Subcutaneous adipose tissue (tissue), 4 donors: Measurements from ENCODE around the gene B3GALT6. TPM values are rescaled to one million over a fixed set of nuclear protein-coding genes. Genes with fewer than 3 reads are reported as not detected.

Experiments used
- total RNA-seq, 4 donors: library from RNA; depleted of rRNA; stranded (reverse); fragments of >200 nt; gene quantifications; one replicate each; pipeline ENCODE4 v1.1.0, GENCODE V29; 2016
- TF ChIP-seq, protein P1 (sequence below): fragments of 450-650 bp; IDR thresholded peaks from one replicate; pipeline ENCODE4 v1.5.1; 2016; ENCODE audit warnings: low read depth, mild to moderate bottlenecking, control low read depth, antibody characterized with exemption, moderate library complexity

B3GALT6 gene
- total RNA-seq, 4 donors from 2014 or later = 7.2 to 13.9 (median 7.8) TPM

DNA sequence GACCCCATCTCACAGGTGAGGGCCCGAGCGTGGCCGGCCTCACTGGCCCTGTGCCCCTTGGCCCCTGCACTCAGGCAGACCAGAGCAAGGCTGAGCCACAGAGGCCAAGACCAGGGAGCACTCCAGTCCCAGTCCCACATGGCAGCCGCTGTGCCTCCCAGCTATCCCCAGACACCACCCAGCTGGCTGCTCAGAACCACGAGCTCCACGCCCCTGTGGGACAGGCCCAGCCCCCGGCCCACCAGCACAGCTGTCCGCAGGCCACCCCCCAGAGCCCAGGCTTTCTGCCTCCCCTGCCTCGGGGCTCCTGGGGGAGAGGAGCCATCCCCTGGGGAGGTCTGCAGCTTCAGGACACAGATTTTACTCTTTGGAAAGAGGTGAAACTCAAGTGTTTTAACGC lies 23.6 kb downstream of the B3GALT6 start:
- TF ChIP-seq, protein P1, sequence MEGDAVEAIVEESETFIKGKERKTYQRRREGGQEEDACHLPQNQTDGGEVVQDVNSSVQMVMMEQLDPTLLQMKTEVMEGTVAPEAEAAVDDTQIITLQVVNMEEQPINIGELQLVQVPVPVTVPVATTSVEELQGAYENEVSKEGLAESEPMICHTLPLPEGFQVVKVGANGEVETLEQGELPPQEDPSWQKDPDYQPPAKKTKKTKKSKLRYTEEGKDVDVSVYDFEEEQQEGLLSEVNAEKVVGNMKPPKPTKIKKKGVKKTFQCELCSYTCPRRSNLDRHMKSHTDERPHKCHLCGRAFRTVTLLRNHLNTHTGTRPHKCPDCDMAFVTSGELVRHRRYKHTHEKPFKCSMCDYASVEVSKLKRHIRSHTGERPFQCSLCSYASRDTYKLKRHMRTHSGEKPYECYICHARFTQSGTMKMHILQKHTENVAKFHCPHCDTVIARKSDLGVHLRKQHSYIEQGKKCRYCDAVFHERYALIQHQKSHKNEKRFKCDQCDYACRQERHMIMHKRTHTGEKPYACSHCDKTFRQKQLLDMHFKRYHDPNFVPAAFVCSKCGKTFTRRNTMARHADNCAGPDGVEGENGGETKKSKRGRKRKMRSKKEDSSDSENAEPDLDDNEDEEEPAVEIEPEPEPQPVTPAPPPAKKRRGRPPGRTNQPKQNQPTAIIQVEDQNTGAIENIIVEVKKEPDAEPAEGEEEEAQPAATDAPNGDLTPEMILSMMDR = no peak

DNA sequence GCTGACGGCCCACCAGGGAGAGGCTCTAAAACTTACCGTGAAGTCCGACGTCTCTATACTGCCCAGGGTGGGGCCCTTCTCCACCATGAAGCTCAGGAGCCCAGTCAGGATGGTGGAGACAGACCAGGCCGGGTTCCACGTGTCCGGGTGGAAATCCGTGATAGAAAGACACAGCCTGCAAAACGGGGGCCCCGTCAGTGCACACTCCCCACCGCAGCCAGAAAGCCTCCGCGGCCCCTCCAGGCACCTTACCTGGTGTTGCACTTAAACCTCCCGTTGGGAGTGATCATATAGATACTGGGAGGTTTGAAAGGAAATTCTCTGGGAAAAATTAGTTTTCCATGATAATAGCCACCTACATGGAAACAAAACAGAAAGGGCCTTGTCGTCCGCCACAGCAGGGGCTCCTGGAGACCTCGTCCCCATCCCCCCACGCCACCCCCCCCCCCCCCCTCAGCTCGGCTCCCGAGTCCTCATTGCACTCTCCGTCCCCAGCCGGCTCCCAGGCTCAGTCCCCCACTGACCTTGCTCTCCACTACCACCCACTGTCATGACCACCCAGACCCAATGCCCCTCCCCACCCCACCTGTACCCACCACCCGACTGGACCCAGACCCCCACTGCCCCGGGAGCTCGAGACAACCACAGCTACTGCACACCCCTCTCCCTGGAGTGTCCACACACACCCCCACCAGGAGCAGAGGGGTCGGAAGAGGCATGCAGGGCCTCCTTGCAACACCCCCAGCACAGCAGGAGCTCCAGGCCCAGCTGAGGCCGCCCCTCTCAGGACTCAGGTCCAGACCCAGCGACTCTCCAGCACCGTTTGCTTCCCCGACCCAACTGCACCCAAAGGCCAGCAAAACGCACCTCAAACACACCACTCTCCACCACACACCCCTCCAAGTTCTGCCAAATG lies 25.2 kb downstream of the B3GALT6 start:
- TF ChIP-seq, protein P1 = no peak

DNA sequence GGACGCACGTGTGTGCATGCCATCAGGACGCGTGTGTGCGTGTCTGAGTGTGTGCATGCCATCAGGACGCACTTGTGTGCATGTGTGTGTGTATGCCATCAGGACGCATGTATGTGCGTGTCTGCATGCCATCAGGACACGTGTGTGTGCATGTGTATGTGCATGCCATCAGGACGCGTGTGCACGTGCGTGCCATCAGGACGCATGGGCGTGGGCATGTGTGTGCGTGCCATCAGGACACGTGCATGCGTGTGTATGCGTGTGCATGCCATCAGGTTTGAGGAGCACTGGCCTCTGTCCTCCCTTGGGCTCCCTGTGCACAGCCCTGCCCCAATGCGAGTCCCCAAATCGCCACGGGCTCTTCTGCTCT lies 27.1 kb downstream of the B3GALT6 start:
- TF ChIP-seq, protein P1 = no peak

DNA sequence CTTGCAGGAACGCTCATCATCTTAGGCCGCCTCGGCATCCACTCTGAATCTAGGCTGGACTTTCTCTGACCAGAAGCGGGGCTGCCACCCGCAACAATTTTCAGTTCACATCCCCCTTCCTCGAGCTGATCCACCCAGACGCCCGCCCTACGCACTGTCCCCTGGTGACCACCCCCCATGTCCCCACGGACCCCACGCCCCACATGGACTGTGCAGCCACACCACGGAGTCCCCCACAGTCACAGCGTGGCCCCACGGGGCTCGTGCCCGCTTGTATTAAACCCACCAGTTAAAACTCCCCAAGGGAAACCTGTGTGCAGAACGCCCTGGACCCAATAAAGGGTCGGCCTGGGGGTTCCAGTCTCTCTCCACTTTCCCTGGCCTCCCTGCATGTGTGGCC lies 27.5 kb downstream of the B3GALT6 start:
- TF ChIP-seq, protein P1 = no peak

DNA sequence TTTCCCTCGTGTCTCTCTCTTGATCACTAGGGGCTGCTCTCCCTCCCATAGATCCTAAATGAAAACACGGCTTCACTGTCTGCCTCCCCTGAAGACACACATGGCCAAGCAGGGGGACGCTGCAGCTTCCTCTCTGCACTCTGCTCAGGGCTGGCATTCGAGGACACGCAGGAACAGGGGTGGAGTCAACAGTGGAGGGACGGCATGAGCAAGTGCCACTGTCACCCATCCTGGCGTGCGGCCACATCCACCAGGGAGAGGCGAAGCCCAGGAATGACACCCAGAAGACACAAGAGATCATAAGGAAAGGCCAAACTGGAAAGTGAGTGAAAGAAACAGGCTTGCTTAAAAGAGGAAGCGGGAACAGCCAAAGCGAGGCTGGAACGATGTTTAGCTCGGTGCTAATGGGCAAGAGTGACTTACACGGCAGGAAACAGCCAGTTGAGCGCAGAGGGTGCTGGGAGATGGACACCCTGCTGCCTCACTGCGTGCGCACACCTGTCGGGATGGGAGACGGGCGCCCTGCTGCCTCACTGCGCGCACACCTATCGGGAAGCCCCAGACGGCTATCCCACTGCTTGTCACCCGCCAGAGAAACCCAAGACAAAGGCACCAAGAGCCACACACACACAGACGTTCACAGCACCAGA lies 28.0 kb downstream of the B3GALT6 start:
- TF ChIP-seq, protein P1 = no peak

DNA sequence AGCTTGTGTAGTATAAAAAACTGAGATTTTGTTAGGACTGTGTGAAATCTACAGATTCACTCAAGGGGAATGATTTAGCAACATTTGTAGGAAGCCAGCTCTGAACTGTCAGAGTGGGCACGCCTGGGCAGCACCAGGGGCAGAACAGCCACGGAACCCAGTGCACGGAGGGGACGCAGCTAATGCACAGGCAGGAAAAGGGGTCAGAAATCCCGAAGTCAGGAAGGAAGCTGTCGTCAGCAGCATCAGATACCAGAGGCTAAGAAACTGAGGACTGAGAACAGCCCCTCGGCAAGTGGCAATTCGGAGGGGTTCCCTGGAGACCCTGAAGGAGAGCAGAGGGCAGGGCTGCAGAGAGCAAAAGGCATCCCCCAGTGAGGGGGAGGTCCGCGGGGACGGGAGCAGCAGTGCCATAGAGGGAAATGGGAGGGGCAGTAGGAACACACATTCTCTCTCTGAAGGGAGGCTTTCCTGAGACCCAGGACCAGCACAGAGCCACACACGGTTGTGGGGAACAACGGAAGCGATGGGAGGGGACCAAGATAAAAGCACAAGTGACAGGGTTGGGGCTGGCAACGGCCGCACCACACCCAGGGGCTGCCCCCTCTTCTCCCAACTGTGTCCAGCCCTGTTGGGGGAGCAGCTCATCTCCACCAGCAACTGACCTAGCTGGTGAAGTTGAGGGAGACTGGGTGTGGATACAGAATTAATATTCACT lies 29.0 kb downstream of the B3GALT6 start:
- TF ChIP-seq, protein P1 = no peak

DNA sequence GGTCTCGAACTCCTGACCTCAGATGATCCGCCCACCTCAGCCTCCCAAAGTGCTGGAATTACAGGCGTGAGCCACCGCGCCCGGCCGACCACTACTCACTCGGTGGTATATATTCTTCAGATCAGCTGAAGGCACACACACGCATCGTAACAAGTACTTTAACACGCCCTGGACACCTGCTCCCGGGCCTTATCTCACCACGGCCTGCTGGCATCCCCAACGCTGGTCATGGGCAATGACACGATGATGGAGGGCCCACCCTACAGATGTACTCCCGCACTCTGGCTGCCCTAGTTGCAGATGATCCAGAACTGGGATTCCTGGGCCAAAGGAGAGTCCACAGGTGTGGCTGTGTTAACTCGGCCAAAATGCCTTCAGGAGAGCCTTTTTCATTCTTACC lies 30.0 kb downstream of the B3GALT6 start:
- TF ChIP-seq, protein P1 = no peak
